GM19467 (cell line): Measurements from ENCODE around the gene TMEM132C.

Source experiments
- ATAC-seq: cut with Tn5 transposase; IDR thresholded peaks from one replicate; pipeline ENCODE4 v1.9.1; 2021; ENCODE audit warnings: mild to moderate bottlenecking, moderate library complexity; ENCODE audit not compliant: unreplicated experiment

Gene TMEM132C

GRCh38 chr12:128286970-128287369, 20.0 kb downstream of the TMEM132C start:
- no peak for ATAC-seq

GRCh38 chr12:128288357-128288756, 21.4 kb downstream of the TMEM132C start:
- ATAC-seq = no peak

DNA sequence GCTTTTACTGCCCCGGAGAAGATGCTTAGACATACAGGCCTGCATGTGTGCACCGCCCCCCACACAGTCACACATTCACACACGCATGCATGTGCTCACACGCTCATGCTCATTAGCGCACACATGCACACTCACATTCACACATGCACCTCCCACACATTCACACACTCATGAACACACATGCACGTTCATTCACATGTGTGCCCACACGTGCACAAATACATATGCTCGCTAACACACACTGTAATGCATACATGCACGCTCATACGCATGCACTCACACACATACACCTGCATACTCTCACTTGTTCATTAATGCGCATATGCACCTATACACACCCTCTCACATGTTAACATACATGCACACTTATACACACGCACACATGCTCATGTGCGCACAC, 21.9 kb downstream of the TMEM132C start:
- no peak for ATAC-seq

DNA sequence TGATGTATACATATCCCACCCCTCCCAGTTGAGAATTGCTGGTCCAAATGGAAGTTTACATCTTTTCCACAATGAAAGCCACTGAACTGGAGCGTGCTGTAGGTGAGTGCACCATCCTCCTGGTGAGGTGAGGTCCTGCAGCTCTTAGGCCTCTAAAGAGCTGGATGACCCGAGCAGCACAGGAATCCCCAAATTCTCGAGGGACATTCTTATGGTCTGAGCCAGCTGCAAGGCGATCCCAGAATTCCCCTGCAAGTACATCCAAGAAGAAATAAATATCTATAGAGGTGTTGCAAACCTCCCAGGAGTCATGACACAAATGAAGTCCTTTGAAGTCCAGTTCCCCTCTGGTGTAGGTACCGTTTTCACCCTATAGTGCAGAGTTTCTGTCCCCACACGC, 24.0 kb downstream of the TMEM132C start:
- no peak for ATAC-seq

DNA sequence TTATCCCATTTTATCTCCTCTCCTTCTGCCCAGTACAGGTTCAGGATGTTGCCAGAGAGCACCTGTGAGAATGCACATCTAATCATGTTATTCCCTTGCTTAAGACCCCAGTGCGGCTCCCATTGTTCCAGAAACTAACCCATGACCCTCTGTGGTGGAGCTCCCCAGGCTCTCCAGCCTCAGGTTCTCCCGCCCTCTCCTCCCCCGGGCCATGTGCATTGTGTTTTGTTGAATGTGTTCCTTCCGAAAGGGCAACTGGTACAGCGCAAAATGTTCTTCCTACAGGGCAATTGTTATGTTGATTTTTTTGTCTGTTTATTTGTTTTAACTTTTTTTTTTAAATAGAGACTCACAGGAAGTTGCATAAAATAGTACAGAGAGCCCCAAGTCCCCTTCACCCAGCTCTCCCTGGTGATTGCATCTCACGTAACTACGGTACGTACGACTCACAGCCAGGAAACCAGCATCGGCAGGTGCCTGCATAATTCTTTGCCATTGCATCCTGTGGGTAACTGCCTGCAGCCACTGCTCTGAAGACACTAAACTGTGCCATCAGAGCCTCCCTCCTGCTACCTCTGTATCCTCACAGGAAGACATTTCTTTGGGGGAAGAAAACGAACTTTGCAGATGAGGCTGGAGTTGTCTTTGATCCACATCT, 31.2 kb downstream of the TMEM132C start:
- no peak for ATAC-seq

GRCh38 chr12:128305336-128305892, 38.4 kb downstream of the TMEM132C start:
- no peak for ATAC-seq

DNA sequence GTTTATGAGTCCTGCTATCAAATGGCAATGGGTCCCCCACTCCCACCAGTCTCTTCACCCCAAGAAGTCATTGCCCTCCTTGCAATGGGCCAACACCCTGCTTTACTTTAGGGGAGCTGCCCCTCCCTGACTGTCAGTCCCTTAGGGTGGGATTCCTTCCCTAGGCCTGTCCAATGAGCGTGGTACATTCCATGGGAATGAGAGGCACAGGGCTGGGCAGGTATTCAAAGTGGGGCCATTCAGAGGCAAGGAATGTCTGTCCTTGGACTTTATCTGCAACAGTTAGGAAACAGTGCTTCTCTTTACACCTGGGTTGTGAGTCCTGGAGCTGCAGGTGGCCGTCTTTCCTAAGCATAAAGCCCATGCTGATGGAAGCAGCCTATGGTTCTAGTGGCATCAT, 40.8 kb downstream of the TMEM132C start:
- no peak for ATAC-seq

GRCh38 chr12:128312661-128313060, 45.7 kb downstream of the TMEM132C start:
- ATAC-seq = no peak

DNA sequence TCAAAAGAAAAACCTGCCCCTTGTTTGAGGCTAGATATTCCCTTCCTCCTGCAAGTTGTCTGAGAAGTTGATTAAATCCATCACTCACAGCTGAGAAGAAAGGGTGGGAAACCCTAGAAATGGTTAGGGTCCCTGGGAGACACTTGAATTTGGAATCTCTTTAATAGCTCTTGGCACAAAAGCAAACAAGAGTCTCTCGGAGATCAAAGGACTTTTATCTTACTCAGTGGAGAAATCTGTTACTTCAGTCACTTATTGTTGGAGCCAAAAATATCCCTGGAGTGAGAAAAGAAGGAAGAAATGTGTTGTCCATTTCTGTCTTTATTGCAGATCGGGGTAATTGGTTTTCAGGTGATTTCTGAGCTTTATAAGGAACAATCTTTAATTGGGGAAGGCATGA, 47.0 kb downstream of the TMEM132C start:
- no peak for ATAC-seq

GRCh38 chr12:128314611-128315010, 47.6 kb downstream of the TMEM132C start:
- no peak for ATAC-seq

- no peak for ATAC-seq
Measured at GRCh38 chr12:128316078-128316477, 49.1 kb downstream of the TMEM132C start.

DNA sequence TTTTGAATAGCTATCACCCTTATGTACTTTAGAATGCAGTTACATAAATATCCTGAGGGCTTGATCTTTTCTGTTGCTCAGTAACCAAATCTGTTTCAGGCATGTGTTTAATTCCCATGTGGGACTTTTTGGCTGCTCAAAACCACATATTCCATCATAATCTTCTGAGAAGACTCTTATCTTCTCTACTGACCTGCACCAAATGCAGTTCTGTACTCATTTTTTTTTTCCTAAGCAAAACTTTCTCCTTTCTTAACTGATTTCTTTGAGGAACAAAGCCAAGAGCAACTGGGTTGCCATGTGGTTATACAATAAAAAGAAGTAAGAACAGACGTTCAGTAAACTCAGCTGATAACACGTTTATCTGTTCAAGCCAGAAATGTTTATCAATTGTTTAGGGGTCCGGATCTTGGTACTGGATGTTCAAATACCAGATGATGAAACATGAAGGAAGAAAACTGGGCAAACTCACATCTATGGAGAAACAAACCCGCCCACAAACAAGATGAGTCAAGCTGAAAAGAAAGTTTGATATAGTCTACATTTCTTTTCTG, 50.1 kb downstream of the TMEM132C start:
- ATAC-seq = no peak

DNA sequence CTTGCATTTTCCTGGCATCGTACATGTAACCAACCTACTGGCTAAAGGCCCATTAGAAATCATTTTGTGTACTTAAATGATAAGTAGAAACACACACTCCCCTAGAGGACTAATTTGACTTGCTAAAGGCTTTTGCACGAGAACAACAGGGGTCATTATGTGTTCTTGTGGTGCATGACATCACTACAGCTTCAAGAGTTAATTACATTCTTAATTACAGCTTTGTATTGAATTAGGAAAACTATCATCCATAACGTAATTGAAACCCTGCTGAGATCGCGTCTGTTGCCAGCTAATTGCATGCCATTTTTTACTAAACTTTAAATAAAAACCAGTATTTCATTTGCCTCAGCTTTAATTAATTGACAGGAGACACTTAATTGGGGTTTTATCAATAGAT, 51.4 kb downstream of the TMEM132C start:
- ATAC-seq = no peak

DNA sequence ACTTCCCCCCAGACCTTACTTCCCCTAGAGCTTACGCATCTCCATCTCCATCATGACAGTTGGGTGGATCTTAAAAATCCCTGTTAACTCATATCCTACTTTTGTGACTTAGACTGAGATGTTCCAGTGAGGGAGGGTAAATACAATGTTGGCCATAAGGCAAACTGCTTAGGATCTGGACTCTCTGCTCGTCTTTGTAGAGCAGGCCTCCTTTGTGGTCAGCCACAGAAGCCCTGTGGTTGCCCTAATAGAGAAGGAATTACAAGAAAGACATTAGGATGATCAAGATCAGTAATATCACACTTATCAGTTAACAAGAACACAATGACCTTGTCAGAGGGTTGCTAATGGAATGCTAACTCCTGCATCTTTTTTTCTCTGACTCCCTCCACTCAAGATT, 52.0 kb downstream of the TMEM132C start:
- ATAC-seq = no peak

DNA sequence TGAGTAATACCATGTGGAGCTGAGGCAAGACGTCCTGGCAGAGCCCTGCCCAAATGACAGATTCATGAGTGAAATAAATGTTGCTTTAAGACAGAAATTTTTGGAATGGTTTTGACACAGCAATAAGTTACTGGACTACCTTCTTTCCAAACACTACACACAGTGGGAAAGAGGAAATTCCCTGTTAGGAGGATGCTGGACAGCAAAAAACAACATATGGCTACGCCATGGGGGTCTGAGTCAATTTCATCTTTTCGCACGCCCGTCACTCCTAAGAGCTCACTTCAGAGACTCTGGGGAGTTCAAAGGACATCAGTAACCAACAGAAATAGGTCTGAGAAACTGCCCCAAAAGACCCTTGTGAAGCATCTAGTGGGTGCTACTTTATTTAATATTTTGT, 55.4 kb downstream of the TMEM132C start:
- no peak for ATAC-seq

DNA sequence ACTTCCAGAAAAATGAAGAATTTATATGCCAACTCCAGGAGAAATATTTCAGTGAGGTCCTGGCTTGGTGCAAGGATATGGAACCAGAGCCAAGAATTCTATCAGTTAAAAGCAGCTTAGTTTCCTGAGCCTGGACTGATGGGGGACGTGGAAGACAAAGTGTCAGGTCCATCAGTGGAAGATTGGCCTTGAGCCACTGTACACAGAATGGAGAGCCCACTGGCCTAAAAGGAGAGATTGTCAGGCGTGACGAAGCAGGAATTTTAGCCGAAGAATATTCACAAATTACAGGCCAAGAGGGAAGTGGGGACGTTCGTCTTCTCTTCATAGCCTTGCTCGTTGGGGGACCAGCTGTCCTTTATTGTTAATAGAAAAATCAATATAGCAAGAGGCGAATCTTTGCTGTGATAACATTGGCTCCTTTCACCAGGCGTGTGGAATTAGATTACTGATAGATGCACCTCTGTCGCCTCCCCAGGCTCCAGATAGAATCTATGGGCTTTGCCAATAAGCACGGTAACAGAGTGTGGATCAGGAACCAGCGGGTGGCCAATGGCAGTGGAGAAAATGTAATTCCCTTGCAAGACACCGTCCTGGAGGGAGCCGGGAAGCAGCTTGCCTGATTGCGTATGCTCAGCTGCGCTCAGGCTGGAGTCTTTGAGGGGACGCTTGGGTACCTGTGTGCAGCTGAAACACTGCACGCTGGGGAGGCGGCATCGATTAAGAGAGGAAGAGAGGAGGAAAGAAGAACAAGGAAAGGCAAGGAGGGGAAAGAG, 56.4 kb downstream of the TMEM132C start:
- ATAC-seq = no peak

DNA sequence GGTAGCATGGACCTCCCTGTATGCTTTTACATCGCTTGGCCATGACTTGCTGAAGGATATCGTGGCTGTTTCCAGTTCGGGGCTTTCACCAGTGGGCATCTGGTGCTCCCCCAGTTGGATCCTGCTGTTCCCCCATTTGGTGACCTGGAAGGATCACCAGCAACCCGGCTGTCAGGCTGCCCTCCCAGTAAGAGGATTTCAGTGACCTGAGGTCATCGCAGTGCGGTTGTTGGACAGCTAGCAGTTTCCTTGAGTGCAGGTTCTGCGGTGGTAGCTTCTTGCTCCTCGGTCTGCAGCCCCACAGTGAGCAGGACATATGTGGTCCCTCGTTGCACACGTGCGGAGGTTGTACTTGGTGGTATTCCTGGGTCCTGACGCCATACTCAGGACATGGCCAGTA, 58.7 kb downstream of the TMEM132C start:
- no peak for ATAC-seq

DNA sequence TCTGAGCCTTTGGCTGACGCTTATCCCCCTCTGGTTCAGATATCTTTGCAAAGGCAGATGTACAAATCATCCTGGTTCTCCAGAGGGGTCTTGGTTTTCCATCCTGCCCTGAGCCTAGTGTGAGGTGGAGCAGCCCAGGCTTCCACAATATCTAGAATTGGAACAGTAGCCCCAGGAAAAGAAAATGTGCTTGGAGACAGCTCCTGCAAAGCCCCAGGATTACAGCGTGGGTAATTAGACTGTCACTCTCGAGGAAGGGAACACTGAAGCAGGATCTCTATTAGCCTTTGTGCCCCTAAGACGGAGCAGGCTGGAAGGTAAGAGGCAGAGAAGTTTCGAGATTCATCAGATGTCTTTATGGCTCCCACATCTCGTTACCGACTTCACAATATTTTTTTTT, 59.4 kb downstream of the TMEM132C start:
- no peak for ATAC-seq

DNA sequence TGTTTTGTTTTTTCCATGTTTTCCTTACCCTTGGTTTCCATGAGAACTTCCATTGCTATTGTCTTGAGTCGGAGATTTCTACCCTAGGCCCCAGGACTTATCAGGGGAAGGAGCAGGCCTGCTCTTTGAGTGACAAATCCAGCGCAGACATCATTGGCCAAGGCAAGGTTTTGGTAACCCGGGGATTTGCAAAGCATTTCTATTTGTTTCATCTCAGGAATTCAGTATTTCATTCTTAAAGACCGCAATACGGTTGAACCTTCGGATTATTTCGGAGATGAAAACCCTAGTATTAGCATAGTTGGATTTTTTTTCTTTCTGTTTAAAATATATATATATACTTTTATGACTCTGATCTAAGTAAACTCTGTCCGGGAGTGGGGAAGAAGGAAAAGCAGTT, 62.0 kb downstream of the TMEM132C start:
- no peak for ATAC-seq

DNA sequence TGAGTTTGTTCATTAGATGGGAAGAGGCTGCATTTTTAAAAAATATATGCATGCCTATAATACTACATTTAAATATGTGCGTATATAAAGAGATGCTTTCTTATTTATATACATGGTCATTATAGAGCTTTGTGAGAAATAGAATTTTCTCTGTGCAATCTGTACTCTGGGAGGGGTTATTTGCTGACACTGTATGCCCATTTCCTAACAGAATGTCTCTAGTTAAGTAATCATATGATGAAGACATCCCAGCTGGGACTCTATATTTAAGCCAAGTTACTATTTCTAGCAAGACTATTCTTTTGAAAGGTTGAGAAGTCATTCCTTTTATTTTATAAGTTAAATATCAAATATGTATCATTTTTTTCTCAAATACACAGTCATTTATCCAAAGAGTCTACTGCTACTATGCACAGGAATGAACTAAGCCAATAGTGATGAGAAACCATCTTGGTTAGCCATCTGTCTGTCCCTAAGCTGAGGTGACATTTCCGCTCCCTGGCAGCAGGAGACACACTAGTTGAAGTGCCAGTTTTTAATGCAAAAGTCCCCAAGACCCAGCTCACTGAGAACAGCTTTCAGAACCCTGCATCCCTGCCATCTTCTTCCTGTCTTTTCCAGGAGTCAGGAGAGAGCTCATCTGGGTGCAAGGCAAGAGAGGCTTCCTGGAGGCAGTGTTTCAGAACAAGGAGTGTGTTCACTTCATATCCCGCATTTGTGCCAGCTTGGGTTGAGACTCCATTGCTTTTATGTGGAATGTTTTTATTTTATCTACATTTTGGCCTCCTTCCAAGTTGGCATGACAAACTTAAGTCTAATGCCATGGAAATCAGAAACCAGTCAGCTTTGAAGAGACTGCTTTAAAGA, 69.5 kb downstream of the TMEM132C start:
- ATAC-seq = no peak

- no peak for ATAC-seq
Measured at GRCh38 chr12:128337071-128337345, 70.0 kb downstream of the TMEM132C start.
